Measurements from ENCODE around the gene DNM1L. TPM values are rescaled to one million over a fixed set of nuclear protein-coding genes. Genes with fewer than 3 reads are reported as not detected.

The DNM1L gene
- total RNA-seq, 3 donors from 2014 or later: 58.8 to 64.9 (median 62.6) TPM

GRCh38 chr12:32742133-32742532, 63.0 kb downstream of the DNM1L start:
- intact Hi-C loops (cut with DNase I, micrococcal nuclease): no loop called here
- TF ChIP-seq, protein P1, sequence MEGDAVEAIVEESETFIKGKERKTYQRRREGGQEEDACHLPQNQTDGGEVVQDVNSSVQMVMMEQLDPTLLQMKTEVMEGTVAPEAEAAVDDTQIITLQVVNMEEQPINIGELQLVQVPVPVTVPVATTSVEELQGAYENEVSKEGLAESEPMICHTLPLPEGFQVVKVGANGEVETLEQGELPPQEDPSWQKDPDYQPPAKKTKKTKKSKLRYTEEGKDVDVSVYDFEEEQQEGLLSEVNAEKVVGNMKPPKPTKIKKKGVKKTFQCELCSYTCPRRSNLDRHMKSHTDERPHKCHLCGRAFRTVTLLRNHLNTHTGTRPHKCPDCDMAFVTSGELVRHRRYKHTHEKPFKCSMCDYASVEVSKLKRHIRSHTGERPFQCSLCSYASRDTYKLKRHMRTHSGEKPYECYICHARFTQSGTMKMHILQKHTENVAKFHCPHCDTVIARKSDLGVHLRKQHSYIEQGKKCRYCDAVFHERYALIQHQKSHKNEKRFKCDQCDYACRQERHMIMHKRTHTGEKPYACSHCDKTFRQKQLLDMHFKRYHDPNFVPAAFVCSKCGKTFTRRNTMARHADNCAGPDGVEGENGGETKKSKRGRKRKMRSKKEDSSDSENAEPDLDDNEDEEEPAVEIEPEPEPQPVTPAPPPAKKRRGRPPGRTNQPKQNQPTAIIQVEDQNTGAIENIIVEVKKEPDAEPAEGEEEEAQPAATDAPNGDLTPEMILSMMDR (IDR thresholded peaks at IDR 0.05): no peak
- H3K9me3 ChIP-seq: no peaks in the 10 kb centered on the region
- DNase-seq: no peak
- H3K36me3 ChIP-seq (ENCODE audit: low read depth): peaks cover 4% of the 10 kb centered on the region
- ATAC-seq: no peak
- no peak overlapping the region for H3K4me3 ChIP-seq
- H3K4me1 ChIP-seq (ENCODE audit: low read depth): no peaks in the 10 kb centered on the region

DNA sequence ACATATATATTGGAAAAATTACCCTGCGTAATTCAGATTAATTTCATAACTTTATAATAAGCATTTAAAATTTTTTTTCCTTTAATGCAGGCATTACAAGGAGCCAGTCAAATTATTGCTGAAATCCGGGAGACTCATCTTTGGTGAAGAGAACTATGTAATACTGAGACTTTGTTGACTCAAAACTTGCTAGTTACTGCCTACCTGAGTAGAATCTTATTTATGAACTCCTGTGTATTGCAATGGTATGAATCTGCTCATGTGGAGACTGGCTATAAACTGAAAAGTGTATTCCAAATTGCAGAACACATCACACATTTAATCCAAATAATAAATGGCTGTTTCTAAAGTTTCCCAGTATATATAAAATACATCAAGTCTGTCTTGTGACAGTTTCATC, 64.2 kb downstream of the DNM1L start:
- TF ChIP-seq, protein P1 (IDR thresholded peaks at IDR 0.05): no peak
- no peak for DNase-seq
- H3K4me1 ChIP-seq (ENCODE audit: low read depth): no peaks in the 10 kb centered on the region
- no peak for ATAC-seq
- H3K9me3 ChIP-seq: no peaks in the 10 kb centered on the region
- peaks cover 4% of the 10 kb centered on the region for H3K36me3 ChIP-seq (ENCODE audit: low read depth)
- intact Hi-C loops (cut with DNase I, micrococcal nuclease): no loop called here
- H3K4me3 ChIP-seq: no peak overlapping the region

DNA sequence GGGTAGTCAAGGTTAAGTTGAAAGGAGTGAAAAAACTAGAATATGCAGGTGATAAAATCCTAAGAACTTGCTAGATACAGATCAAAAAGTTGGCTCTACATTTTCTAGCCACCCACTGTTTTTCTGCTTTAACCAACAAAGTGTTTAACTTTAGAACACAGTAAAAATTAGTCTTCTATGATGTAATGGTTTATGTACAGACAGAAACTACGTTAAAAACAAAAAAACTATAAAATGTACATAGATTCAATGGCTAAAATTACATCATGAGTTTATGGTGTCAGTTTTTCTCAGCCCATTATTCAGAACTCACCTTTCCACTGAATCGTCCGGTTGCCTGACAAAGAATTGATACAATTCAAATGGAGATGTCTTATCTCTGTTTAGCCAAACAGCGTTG, 74.5 kb downstream of the DNM1L start:
- TF ChIP-seq, protein P1 (IDR thresholded peaks at IDR 0.05): no peak
- intact Hi-C loops (cut with DNase I, micrococcal nuclease): loop anchor here in 1 of 2 donors (10.0 kb wide), 1 partner anchor 161 kb away; no protein-coding TSS in a partner anchor
- DNase-seq (no peak), ATAC-seq (no peak)
- peaks cover 20% of the 10 kb centered on the region for H3K4me1 ChIP-seq (ENCODE audit: low read depth)
- H3K9me3 ChIP-seq: no peaks in the 10 kb centered on the region
- H3K36me3 ChIP-seq (ENCODE audit: low read depth): peaks cover 5% of the 10 kb centered on the region
- H3K4me3 ChIP-seq: no peak overlapping the region

GRCh38 chr12:32754111-32754510, 75.0 kb downstream of the DNM1L start:
- Histone ChIP-seq H3K4me3 (no peak overlapping the region), H3K4me1 (ENCODE audit: low read depth) (peaks cover 20% of the 10 kb centered on the region), H3K9me3 (no peaks in the 10 kb centered on the region), H3K36me3 (ENCODE audit: low read depth) (peaks cover 5% of the 10 kb centered on the region)
- TF ChIP-seq, protein P1 (IDR thresholded peaks at IDR 0.05): no peak
- ATAC-seq (no peak), DNase-seq (no peak)
- intact Hi-C loops (cut with DNase I, micrococcal nuclease): loop anchor here in 1 of 2 donors (10.0 kb wide), 1 partner anchor 161 kb away; no protein-coding TSS in a partner anchor

- Histone ChIP-seq H3K9me3 (no peaks in the 10 kb centered on the region), H3K36me3 (ENCODE audit: low read depth) (no peaks in the 10 kb centered on the region), H3K4me1 (ENCODE audit: low read depth) (peaks cover 20% of the 10 kb centered on the region), H3K4me3 (peak overlapping the region; percentile 75)
- intact Hi-C loops (cut with DNase I, micrococcal nuclease): loop anchor here in 1 of 2 donors (10.0 kb wide), 1 partner anchor 160 kb away; no protein-coding TSS in a partner anchor
- peak; percentile 83 to 90 (median 89) for DNase-seq
- TF ChIP-seq, protein P1 (IDR thresholded peaks at IDR 0.05): peak; percentile 64
- ATAC-seq: peak; percentile 82
Measured at GRCh38 chr12:32755051-32755653, 76.1 kb downstream of the DNM1L start.

Data from mucosa of descending colon (tissue), 3 donors.